ENCODE data around the gene BSND.
"Not testable (repeated sequence)": the region's sequence is repeated elsewhere in the genome, so short reads cannot be mapped to it uniquely, and the experiment has no call there.

Gene BSND

DNA sequence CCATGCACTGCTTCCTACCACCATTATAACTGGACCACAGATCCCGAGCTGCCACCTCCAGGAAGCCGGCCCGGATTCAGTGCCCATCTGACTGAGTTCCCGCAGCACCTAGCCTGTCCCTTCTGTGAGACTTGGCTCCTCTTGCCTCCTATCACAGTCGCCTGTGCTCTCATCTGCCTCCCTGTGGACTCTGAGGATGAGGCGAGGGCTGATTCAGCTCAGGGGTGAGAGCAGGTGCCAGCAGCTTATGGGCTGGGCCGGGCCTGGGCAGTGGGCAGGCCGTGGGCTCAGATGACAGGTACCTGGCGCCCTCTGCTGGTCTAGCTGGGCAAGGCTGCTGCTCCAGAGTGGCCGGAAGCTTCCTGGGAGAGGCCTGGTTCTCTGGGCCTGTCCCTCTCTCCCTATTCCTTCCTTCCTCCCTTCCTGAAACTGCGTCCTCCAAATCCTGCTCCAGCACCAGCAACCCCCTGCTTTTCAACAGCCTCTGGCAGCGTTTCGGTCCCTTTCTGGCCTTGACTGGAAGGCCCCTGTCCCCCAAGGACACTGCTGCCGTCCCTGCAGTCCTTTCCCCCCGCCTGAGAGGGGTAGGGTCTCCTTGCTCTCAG lies 23.3 kb downstream of the BSND start:
- in situ Hi-C loops (cut with HindIII; ENCODE audit: low sequenced_read_pairs): no loop called here
- TF ChIP-seq, protein P1, sequence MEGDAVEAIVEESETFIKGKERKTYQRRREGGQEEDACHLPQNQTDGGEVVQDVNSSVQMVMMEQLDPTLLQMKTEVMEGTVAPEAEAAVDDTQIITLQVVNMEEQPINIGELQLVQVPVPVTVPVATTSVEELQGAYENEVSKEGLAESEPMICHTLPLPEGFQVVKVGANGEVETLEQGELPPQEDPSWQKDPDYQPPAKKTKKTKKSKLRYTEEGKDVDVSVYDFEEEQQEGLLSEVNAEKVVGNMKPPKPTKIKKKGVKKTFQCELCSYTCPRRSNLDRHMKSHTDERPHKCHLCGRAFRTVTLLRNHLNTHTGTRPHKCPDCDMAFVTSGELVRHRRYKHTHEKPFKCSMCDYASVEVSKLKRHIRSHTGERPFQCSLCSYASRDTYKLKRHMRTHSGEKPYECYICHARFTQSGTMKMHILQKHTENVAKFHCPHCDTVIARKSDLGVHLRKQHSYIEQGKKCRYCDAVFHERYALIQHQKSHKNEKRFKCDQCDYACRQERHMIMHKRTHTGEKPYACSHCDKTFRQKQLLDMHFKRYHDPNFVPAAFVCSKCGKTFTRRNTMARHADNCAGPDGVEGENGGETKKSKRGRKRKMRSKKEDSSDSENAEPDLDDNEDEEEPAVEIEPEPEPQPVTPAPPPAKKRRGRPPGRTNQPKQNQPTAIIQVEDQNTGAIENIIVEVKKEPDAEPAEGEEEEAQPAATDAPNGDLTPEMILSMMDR (IDR thresholded peaks at IDR 0.05; ENCODE audit: low read depth, low read length): peak; percentile 94
- no peak overlapping the region for H3K4me3 ChIP-seq (ENCODE audit: low read depth, low read length)
- DNase-seq (ENCODE audit: low read depth, low spot score): peak; percentile 85

DNA sequence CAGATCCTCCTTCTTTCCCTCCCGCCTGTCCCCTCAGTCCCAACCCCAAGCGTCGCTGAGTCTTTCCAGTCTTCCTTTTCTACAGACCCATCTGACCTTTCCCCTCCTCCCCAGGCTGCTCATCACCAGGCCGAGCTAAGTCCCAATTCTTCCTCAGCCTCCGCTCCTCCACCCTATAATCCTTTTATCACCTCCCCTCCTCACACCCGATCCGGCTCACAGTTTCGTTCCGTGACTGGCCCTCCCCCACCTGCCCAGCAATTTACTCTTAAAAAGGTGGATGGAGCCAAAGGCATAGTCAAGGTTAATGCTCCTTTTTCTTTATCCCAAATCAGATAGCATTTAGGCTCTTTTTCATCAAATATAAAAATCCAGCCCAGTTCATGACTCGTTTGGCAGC lies 25.4 kb downstream of the BSND start:
- H3K4me3 ChIP-seq (ENCODE audit: low read depth, low read length); DNase-seq (ENCODE audit: low read depth, low spot score); in situ Hi-C loops (cut with HindIII; ENCODE audit: low sequenced_read_pairs): not testable (repeated sequence)

DNA sequence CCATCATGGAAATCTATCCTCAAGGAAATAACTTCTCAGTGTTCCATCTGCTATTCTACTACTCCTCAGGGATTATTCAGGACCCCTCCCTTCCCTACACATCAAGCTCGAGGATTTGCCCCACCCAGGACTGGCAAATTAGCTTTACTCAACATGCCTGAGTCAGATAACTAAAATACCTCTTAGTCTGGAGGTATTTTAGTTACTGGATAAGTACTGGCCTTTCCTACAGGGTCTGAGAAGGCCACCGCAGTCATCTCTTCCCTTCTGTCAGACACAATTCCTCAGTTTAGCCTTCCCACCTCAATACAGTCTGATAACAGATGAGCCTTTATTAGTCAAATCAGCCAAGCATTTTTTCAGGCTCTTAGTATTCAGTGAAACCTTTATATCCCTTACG lies 27.9 kb downstream of the BSND start:
- DNase-seq (ENCODE audit: low read depth, low spot score); H3K4me3 ChIP-seq (ENCODE audit: low read depth, low read length); in situ Hi-C loops (cut with HindIII; ENCODE audit: low sequenced_read_pairs): not testable (repeated sequence)

DNA sequence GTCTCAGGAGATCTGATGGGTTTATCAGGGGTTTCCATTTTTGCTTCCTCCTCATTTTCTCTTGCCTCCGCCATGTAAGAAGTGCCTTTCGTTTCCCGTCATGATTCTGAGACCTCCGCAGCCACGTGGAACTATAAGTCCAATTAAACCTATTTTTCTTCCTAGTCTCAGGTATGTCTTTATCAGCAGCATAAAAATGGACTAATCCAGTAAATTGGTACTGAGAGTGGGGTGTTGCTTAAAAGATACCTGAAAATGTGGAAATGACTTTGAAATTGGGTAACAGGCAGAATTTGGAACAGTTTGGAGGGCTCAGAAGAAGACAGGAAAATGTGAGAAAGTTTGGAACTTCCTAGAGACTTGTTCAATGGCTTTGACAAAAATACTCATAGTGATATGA lies 32.4 kb downstream of the BSND start:
- in situ Hi-C loops (cut with HindIII; ENCODE audit: low sequenced_read_pairs); H3K4me3 ChIP-seq (ENCODE audit: low read depth, low read length); DNase-seq (ENCODE audit: low read depth, low spot score): not testable (repeated sequence)

DNA sequence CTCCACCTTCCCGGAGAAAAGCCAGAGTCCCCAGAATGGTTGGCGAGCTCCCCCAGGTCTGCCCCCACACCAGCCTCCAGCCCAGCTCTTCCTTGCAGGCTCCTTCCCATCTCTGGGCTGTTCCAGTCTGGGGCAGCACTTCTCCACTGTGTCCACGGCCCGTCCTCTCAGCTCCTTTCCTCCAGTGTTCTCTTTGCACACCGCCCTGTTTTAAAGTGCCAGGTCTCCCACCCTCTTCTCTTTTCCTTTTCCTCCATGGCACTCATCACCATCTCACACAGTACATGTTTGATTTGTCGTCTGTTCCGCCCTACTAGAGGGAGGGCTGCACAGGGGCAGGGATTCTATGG lies 34.5 kb downstream of the BSND start:
- TF ChIP-seq, protein P1 (IDR thresholded peaks at IDR 0.05; ENCODE audit: low read depth, low read length): no peak
- H3K4me3 ChIP-seq (ENCODE audit: low read depth, low read length): no peak overlapping the region
- no peak for DNase-seq (ENCODE audit: low read depth, low spot score)
- in situ Hi-C loops (cut with HindIII; ENCODE audit: low sequenced_read_pairs): no loop called here

DNA sequence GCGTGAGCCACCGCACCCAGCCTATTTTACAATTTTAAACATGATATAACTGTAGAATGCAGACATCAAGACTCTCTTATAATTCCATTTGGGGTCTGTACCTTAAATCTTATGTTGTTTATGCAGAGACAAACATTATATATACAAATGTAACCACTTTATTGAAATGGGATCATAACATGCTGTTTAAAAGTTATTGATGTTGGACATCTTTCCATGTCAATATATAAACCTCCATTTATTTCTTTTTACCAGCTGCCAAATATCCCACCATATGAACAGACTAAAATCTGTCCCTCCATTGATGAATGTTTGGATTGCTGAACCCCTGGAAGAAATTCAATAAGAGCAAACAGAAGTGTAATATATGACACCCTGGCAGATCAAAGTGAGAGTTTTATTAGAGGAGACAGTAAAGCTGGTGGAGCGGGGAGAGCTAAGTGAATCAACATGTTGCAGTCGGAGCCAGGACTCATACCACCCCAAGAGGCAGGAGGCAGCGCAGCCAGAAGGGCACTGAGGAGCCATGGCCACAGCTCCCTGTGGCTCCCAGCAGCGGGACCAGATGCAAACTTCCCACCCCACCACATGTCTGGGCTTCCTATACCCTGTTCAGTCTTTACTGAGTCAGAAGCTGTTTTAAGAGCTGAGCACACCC lies 35.9 kb downstream of the BSND start:
- DNase-seq (ENCODE audit: low read depth, low spot score): no peak
- TF ChIP-seq, protein P1 (IDR thresholded peaks at IDR 0.05; ENCODE audit: low read depth, low read length): no peak
- H3K4me3 ChIP-seq (ENCODE audit: low read depth, low read length): no peak overlapping the region
- in situ Hi-C loops (cut with HindIII; ENCODE audit: low sequenced_read_pairs): no loop called here

DNA sequence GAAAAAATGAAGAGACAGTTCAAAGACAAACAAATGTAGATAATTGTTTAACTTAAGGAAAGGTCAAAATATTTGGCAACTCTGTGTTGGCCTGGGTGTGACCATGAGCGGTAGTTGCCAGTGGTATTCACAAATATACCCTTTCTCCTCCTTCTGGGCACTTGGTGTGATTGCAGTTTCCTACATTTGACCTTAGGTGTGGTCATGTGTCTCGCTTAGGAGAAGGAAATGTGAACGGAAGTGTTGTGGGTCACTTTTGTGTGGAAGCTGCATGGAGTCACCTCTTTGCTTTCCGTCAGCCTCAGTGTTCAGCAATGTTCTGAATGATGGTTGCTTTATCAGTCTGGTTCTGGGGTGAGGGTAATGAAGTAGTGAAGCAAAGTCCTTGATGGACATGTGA lies 37.2 kb downstream of the BSND start:
- TF ChIP-seq, protein P1 (IDR thresholded peaks at IDR 0.05; ENCODE audit: low read depth, low read length): no peak
- no peak for DNase-seq (ENCODE audit: low read depth, low spot score)
- H3K4me3 ChIP-seq (ENCODE audit: low read depth, low read length): no peak overlapping the region
- in situ Hi-C loops (cut with HindIII; ENCODE audit: low sequenced_read_pairs): no loop called here

DNA sequence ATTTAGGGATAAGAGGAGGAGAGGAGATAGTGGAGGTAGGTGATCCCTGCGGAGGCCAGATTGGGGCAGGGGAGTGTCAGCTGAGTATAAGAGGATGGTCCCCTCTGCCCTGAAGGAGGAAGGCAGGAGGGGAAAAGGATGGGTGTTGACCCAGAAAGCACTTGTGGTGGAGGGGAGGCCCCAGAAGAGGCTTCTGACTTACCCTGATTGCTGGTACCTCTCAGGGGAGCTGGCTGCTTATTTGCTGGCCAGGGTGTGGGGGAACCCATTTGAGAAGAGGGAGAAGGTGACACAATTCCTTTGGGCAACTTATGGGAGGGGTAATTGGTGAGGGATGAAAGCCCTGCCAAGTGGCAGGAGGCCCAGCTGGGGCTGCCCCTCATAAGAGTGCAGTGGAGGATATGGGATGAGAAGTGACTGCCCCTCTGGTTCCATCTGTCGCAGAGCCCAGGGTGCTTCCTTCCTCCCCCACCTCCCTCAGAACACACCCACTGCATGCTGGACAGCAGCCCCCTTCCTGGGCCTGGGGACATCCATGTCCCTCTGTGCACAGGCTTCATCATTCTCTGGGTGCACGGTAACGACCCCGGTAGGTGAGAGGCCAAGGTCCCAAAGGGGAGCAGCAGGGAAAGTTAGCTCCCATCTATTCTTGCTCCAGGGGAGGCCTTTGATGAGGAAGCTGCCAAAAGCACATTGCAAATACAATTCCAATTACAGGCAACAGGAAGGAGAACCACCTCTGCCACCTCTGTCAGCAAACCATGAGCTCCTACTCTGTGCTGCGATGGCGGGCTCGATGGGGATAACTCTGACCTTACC lies 39.2 kb downstream of the BSND start:
- in situ Hi-C loops (cut with HindIII; ENCODE audit: low sequenced_read_pairs): no loop called here
- DNase-seq (ENCODE audit: low read depth, low spot score): no peak

More for the DNA sequence above, 39.2 kb downstream of the BSND start:
- H3K4me3 ChIP-seq (ENCODE audit: low read depth, low read length): no peak overlapping the region
- TF ChIP-seq, protein P1 (IDR thresholded peaks at IDR 0.05; ENCODE audit: low read depth, low read length): no peak
